Measurements from ENCODE around the gene EDC4.
"Not testable (repeated sequence)": the region's sequence is repeated elsewhere in the genome, so short reads cannot be mapped to it uniquely, and the experiment has no call there.

The EDC4 gene

GRCh38 chr16:67833030-67833414 is 39.8 kb upstream of the EDC4 start:
- Histone ChIP-seq H3K36me3 (ENCODE audit: low read depth) (peaks cover 16% of the 10 kb centered on the region), H3K9me3 (ENCODE audit: severe bottlenecking) (no peaks in the 10 kb centered on the region), H3K27ac (ENCODE audit: poor library complexity, severe bottlenecking) (peak overlapping the region; percentile 39), H3K27me3 (ENCODE audit: insufficient read depth, poor library complexity, severe bottlenecking) (no peaks in the 10 kb centered on the region), H3K4me1 (ENCODE audit: insufficient read depth, poor library complexity, severe bottlenecking) (no peaks in the 10 kb centered on the region), H3K4me3 (ENCODE audit: severe bottlenecking) (peak overlapping the region; percentile 75)
- no peak for TF ChIP-seq CTCF (IDR thresholded peaks at IDR 0.05; ENCODE audit: poor library complexity, severe bottlenecking)
- ATAC-seq (ENCODE audit: low read depth) (peak; percentile 75), DNase-seq (ENCODE audit: low spot score) (no peak)

- peak overlapping the region; percentile 39 for H3K27ac ChIP-seq (ENCODE audit: poor library complexity, severe bottlenecking)
Observed at GRCh38 chr16:67833415-67834241, 39.2 kb upstream of the EDC4 start.

GRCh38 chr16:67834242-67834614 is 38.6 kb upstream of the EDC4 start:
- no peak for DNase-seq (ENCODE audit: low spot score)
- H3K4me1 ChIP-seq (ENCODE audit: insufficient read depth, poor library complexity, severe bottlenecking): no peaks in the 10 kb centered on the region
- peaks cover 16% of the 10 kb centered on the region for H3K36me3 ChIP-seq (ENCODE audit: low read depth)
- no peak overlapping the region for H3K27ac ChIP-seq (ENCODE audit: poor library complexity, severe bottlenecking)
- H3K9me3 ChIP-seq (ENCODE audit: severe bottlenecking): no peaks in the 10 kb centered on the region
- peak overlapping the region; percentile 75 for H3K4me3 ChIP-seq (ENCODE audit: severe bottlenecking)
- no peak for TF ChIP-seq CTCF (IDR thresholded peaks at IDR 0.05; ENCODE audit: poor library complexity, severe bottlenecking)
- H3K27me3 ChIP-seq (ENCODE audit: insufficient read depth, poor library complexity, severe bottlenecking): no peaks in the 10 kb centered on the region
- ATAC-seq (ENCODE audit: low read depth): no peak

More at GRCh38 chr16:67833415-67834241, 39.2 kb upstream of the EDC4 start:
- Histone ChIP-seq H3K4me1 (ENCODE audit: insufficient read depth, poor library complexity, severe bottlenecking) (no peaks in the 10 kb centered on the region), H3K27me3 (ENCODE audit: insufficient read depth, poor library complexity, severe bottlenecking) (no peaks in the 10 kb centered on the region), H3K4me3 (ENCODE audit: severe bottlenecking) (peak overlapping the region; percentile 75), H3K36me3 (ENCODE audit: low read depth) (peaks cover 16% of the 10 kb centered on the region), H3K9me3 (ENCODE audit: severe bottlenecking) (no peaks in the 10 kb centered on the region)
- ATAC-seq (ENCODE audit: low read depth) (peak; percentile 96), DNase-seq (ENCODE audit: low spot score) (peak; percentile 89)
- TF ChIP-seq CTCF (IDR thresholded peaks at IDR 0.05; ENCODE audit: poor library complexity, severe bottlenecking): no peak

GRCh38 chr16:67837190-67837589 is 35.7 kb upstream of the EDC4 start:
- H3K4me3 ChIP-seq (ENCODE audit: severe bottlenecking); H3K4me1 ChIP-seq (ENCODE audit: insufficient read depth, poor library complexity, severe bottlenecking); H3K27ac ChIP-seq (ENCODE audit: poor library complexity, severe bottlenecking); DNase-seq (ENCODE audit: low spot score); H3K36me3 ChIP-seq (ENCODE audit: low read depth); H3K9me3 ChIP-seq (ENCODE audit: severe bottlenecking); H3K27me3 ChIP-seq (ENCODE audit: insufficient read depth, poor library complexity, severe bottlenecking); ATAC-seq (ENCODE audit: low read depth): not testable (repeated sequence)

- no peaks in the 10 kb centered on the region for H3K36me3 ChIP-seq (ENCODE audit: low read depth)
- no peak for ATAC-seq (ENCODE audit: low read depth)
Observed at GRCh38 chr16:67837811-67838210, 35.0 kb upstream of the EDC4 start.

More at GRCh38 chr16:67837811-67838210, 35.0 kb upstream of the EDC4 start:
- Histone ChIP-seq H3K4me1 (ENCODE audit: insufficient read depth, poor library complexity, severe bottlenecking) (no peaks in the 10 kb centered on the region), H3K27ac (ENCODE audit: poor library complexity, severe bottlenecking) (no peak overlapping the region), H3K9me3 (ENCODE audit: severe bottlenecking) (no peaks in the 10 kb centered on the region), H3K4me3 (ENCODE audit: severe bottlenecking) (no peak overlapping the region), H3K27me3 (ENCODE audit: insufficient read depth, poor library complexity, severe bottlenecking) (no peaks in the 10 kb centered on the region)
- TF ChIP-seq CTCF (IDR thresholded peaks at IDR 0.05; ENCODE audit: poor library complexity, severe bottlenecking): no peak
- DNase-seq (ENCODE audit: low spot score): no peak

All from RWPE2 (cell line).